K562 (cell line): ENCODE results near the gene BRCA1. TPM values are rescaled to one million over a fixed set of nuclear protein-coding genes. Genes with fewer than 3 reads are reported as not detected.
A peak's percentile ranks its signal among the peaks of the same experiment; 100 is the strongest.

Experiments used
- CHD1 ChIP-seq: fragments of 200-600 bp; sonication (generic); IDR thresholded peaks from one replicate; pipeline ENCODE4 v1.6.1; 2012; ENCODE audit warnings: mild to moderate bottlenecking, moderate library complexity, low read length, inconsistent platforms
- CREM ChIP-seq: IDR thresholded peaks from 2 replicates; pipeline ENCODE4 v1.6.1; 2014; ENCODE audit warnings: antibody characterized with exemption, low read depth
- CTBP1 ChIP-seq: fragments of 450-650 bp; IDR thresholded peaks from 2 replicates; pipeline ENCODE4 v1.6.1; 2016; ENCODE audit warnings: borderline replicate concordance
- DACH1 ChIP-seq: fragments of 450-650 bp; IDR thresholded peaks from 2 replicates; pipeline ENCODE4 v1.6.1; 2018; ENCODE audit not compliant: partially characterized antibody
- DPF2 ChIP-seq: fragments of 450-650 bp; IDR thresholded peaks from 2 replicates; pipeline ENCODE4 v1.6.1; 2016
- E2F6 ChIP-seq, 2 experiments: IDR thresholded peaks; 2 replicates each; pipeline ENCODE4 v1.6.1; 2011; ENCODE audit warnings: borderline replicate concordance in 1 of 2, control low read depth in 1 of 2, low read depth in 1 of 2, low read length in 1 of 2, mild to moderate bottlenecking in 1 of 2, mixed read lengths in 1 of 2, moderate library complexity in 1 of 2; ENCODE audit not compliant: insufficient read depth in 1 of 2, insufficient read length in 1 of 2, poor library complexity in 1 of 2, severe bottlenecking in 1 of 2; ENCODE audit errors: extremely low read depth in 1 of 2
- ELF1 ChIP-seq: fragments of 200-800 bp; sonication (Bioruptor generic); IDR thresholded peaks from 2 replicates; pipeline ENCODE4 v1.6.1; 2016; ENCODE audit warnings: missing genetic modification characterization, missing compliant biosample characterization
- ILF3 ChIP-seq: fragments of 450-650 bp; IDR thresholded peaks from 2 replicates; pipeline ENCODE4 v1.6.1; 2018; ENCODE audit warnings: antibody characterized with exemption, mild to moderate bottlenecking, moderate library complexity, borderline replicate concordance
- JUND ChIP-seq, 2 experiments: IDR thresholded peaks; 2 replicates in 1 of 2; 3 replicates in 1 of 2; pipeline ENCODE4 v1.6.1; 2011; ENCODE audit warnings: borderline replicate concordance in 2 of 2, low read depth in 2 of 2, low read length in 2 of 2, improper control_type of control experiment in 1 of 2, missing biosample characterization in 1 of 2, missing genetic modification characterization in 1 of 2, missing genetic modification reagents in 1 of 2
- L3MBTL2 ChIP-seq: fragments of 450-650 bp; IDR thresholded peaks from 2 replicates; pipeline ENCODE4 v1.6.1; 2016; ENCODE audit warnings: mild to moderate bottlenecking, moderate library complexity
- MAFG ChIP-seq: fragments of 450-650 bp; conservative IDR thresholded peaks from 2 replicates; pipeline ENCODE4 v1.6.1; 2016; ENCODE audit warnings: missing genetic modification characterization, missing compliant biosample characterization
- MEF2A ChIP-seq: IDR thresholded peaks from 2 replicates; pipeline ENCODE4 v1.6.1; 2011; ENCODE audit warnings: low read depth, mild to moderate bottlenecking, low read length, moderate library complexity; ENCODE audit not compliant: control insufficient read depth
- MEF2D ChIP-seq: conservative IDR thresholded peaks from 2 replicates; pipeline ENCODE4 v1.6.1; 2016; ENCODE audit warnings: low read depth, missing genetic modification characterization, missing compliant biosample characterization
- NFRKB ChIP-seq: fragments of 450-650 bp; IDR thresholded peaks from 2 replicates; pipeline ENCODE4 v1.6.1; 2016; ENCODE audit warnings: low read depth
- NR2C2 ChIP-seq, 2 experiments: fragments of 200-800 bp in 1 of 2; sonication (Bioruptor generic) in 1 of 2; sonication (generic) in 1 of 2; formaldehyde crosslinking in 1 of 2; IDR thresholded peaks; 2 replicates each; pipeline versions ENCODE4 v1.6.1 to v1.8.0; 2016 to 2022; ENCODE audit warnings: mild to moderate bottlenecking in 1 of 2, missing compliant biosample characterization in 1 of 2, missing genetic modification characterization in 1 of 2, missing genetic modification reagents in 1 of 2
- PKNOX1 ChIP-seq: fragments of 450-650 bp; IDR thresholded peaks from 2 replicates; pipeline ENCODE4 v1.6.1; 2016
- RBM34 ChIP-seq: fragments of 200-400 bp; formaldehyde crosslinking; IDR thresholded peaks from 2 replicates; pipeline ENCODE4 v1.6.1; 2018; ENCODE audit warnings: low read length, borderline replicate concordance; ENCODE audit not compliant: insufficient read depth
- RFX7 ChIP-seq: fragments of 250-450 bp; sonication (Bioruptor Pico); IDR thresholded peaks from 2 replicates; pipeline ENCODE4 v1.5.1; 2021; ENCODE audit warnings: mild to moderate bottlenecking
- SIN3A ChIP-seq, 2 experiments: fragments of 150-350 bp in 1 of 2; IDR thresholded peaks; 2 replicates each; pipeline ENCODE4 v1.6.1; 2011 to 2016; ENCODE audit warnings: borderline replicate concordance in 2 of 2, low read depth in 2 of 2, low read length in 2 of 2, mild to moderate bottlenecking in 2 of 2, moderate library complexity in 2 of 2; ENCODE audit not compliant: control insufficient read depth in 1 of 2
- SOX6 ChIP-seq: fragments of 450-650 bp; IDR thresholded peaks from 2 replicates; pipeline ENCODE4 v1.6.1; 2014; ENCODE audit warnings: mild to moderate bottlenecking
- ZEB2 ChIP-seq: fragments of 450-650 bp; IDR thresholded peaks from 2 replicates; pipeline ENCODE4 v1.6.1; 2016
- ZNF217 ChIP-seq: sonication (generic); formaldehyde crosslinking; IDR thresholded peaks from 2 replicates; pipeline ENCODE4 v1.8.0; 2022; ENCODE audit warnings: mild to moderate bottlenecking, missing genetic modification reagents
- ZNF24 ChIP-seq: fragments of 450-650 bp; IDR thresholded peaks from 2 replicates; pipeline ENCODE4 v1.6.1; 2016
- ZNF316 ChIP-seq: fragments of 450-650 bp; IDR thresholded peaks from 2 replicates; pipeline ENCODE4 v1.6.1; 2016
- ZNF324 ChIP-seq: fragments of 250-450 bp; sonication (Bioruptor Pico); IDR thresholded peaks from 2 replicates; pipeline ENCODE4 v1.4.0; 2020; ENCODE audit warnings: mild to moderate bottlenecking
- ZNF41 ChIP-seq: fragments of 250-450 bp; sonication (Bioruptor Pico); conservative IDR thresholded peaks from 2 replicates; pipeline ENCODE4 v1.4.0; 2020; ENCODE audit warnings: mild to moderate bottlenecking
- ZNF445 ChIP-seq: fragments of 250-450 bp; sonication (Bioruptor Pico); IDR thresholded peaks from 2 replicates; pipeline ENCODE4 v1.4.0; 2020; ENCODE audit warnings: low read depth, mild to moderate bottlenecking, moderate library complexity
- ZNF668 ChIP-seq: fragments of 250-450 bp; sonication (Bioruptor Pico); IDR thresholded peaks from 2 replicates; pipeline ENCODE4 v1.8.0; 2022; ENCODE audit warnings: mild to moderate bottlenecking, inconsistent platforms
- ZSCAN32 ChIP-seq: fragments of 450-650 bp; formaldehyde crosslinking; IDR thresholded peaks from 2 replicates; pipeline ENCODE4 v1.4.0; 2020; ENCODE audit warnings: mild to moderate bottlenecking, moderate library complexity
- polyA plus RNA-seq, 8 experiments: library from polyadenylated mRNA; depleted of rRNA in 4 of 8; stranded (reverse) in 5 of 8; unstranded in 3 of 8; fragments of >200 nt; fragmentation: Nextera tagmentation in 2 of 8; fragmentation: Illumina TruSeq in 1 of 8; extraction: Ambion mirVana in 2 of 8; extraction: Trizol in 1 of 8; gene quantifications; 2 replicates each; pipeline versions ENCODE4 v1.2.1 to v1.2.3, GENCODE V29; 2011 to 2014; ENCODE audit warnings: inconsistent platforms in 1 of 8, missing spikeins in 1 of 8
- total RNA-seq, 7 experiments: library from RNA; depleted of rRNA in 6 of 7; stranded (reverse); fragments of >200 nt in 6 of 7; fragmentation: Illumina TruSeq in 2 of 7; extraction: Trizol in 2 of 7; gene quantifications; 2 replicates each; pipeline versions ENCODE4 v1.2.1 to v1.2.3, GENCODE V29; 2011 to 2021; ENCODE audit warnings: low replicate concordance in 1 of 7

The BRCA1 gene
- total and polyA plus RNA-seq, 9 of the 15 experiments (the other 6 are each of a cell fraction or from before 2014, with no cell fraction given) = 25.9 to 95.3 (median 62.3) TPM

DNA sequence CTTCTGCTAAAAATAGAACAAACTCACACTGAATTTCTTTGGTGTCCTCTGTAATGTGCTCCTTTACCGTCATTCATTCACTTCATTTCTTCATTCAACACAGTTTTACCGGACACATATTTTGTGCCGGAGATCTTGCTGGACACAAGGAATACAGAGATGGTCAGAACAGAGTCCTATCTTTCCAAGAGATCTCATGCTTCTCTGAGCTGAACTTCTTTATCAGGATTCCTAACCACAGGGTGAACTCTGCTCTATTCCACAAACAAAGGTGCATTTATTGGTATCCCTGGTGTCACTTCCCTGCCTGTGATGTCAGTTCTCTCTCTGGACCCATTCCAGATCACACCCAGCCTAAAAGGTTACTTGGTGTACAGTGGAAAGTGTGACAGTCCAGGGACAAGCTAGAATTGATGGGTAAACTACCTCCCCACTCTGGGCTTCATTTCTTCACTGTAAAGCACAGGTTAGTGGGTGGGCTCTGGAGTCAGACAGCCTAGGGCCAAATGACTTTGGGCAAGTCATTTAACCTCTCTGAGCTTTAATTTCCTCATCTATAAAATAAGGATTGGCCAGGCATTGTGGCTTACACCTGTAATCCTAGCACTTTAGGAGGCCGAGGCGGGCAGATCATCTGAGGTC lies 114.4 kb downstream of the BRCA1 start (continued):
- TF ChIP-seq E2F6 (IDR thresholded peaks at IDR 0.05; ENCODE audit: borderline replicate concordance in 1 of 2, extremely low read depth in 1 of 2, insufficient read depth in 1 of 2, insufficient read length in 1 of 2, low read depth in 1 of 2, low read length in 1 of 2, poor library complexity in 1 of 2, severe bottlenecking in 1 of 2) (no peak), L3MBTL2 (no peak), ZNF668 (CRISPR knock-in tag) (no peak), ZSCAN32 (CRISPR knock-in tag) (no peak), MEF2A (peak; percentile 30; the same call in 1 of the 2 replicates), MEF2D (tag) (0 out of 2 replicates have a peak, but pooled peaks have one; percentile 56), NFRKB (no peak), PKNOX1 (peak; percentile 40; the same call in 1 of the 2 replicates), CTBP1 (peak; percentile 67; the same call in 1 of the 2 replicates), ELF1 (no peak), JUND (IDR thresholded peaks at IDR 0.05; ENCODE audit: borderline replicate concordance, low read depth, low read length) (peak; percentile 17; the same call in 1 of the 2 replicates), JUND (tag; IDR thresholded peaks at IDR 0.05; ENCODE audit: borderline replicate concordance, low read depth, low read length) (peak; percentile 36; the same call in 1 of the 3 replicates), MAFG (tag) (no peak), ZNF445 (CRISPR knock-in tag) (no peak), ILF3 (no peak), ZEB2 (no peak), ZNF324 (CRISPR knock-in tag) (no peak), ZNF41 (CRISPR knock-in tag) (no peak), SOX6 (peak; percentile 55; the same call in 1 of the 2 replicates), ZNF24 (peak; percentile 99), DACH1 (no peak), RBM34 (no peak), RFX7 (CRISPR knock-in tag) (no peak), CHD1 (no peak), ZNF217 (no peak), CREM (peak; percentile 34; the same call in 1 of the 2 replicates), DPF2 (peak; percentile 23; the same call in 1 of the 2 replicates), NR2C2 (CRISPR knock-in tag; IDR thresholded peaks at IDR 0.05) (no peak), NR2C2 (tag; IDR thresholded peaks at IDR 0.05) (peak; percentile 59; the same call in 1 of the 2 replicates), SIN3A (IDR thresholded peaks at IDR 0.05; ENCODE audit: borderline replicate concordance in 2 of 2, control insufficient read depth in 1 of 2, low read depth in 2 of 2, low read length in 2 of 2) (no peak), ZNF316 (no peak)
